ENCODE data around the gene LMBRD1.

Gene LMBRD1

GRCh38 chr6:69624944-69625343, 171.9 kb downstream of the LMBRD1 start:
- no peak for DNase-seq

All from fibroblast of skin of right biceps (primary cell).